T-cell (primary cell): ENCODE results near the gene ACIN1. TPM values are rescaled to one million over a fixed set of nuclear protein-coding genes. Genes with fewer than 3 reads are reported as not detected.
"Not testable (repeated sequence)": the region's sequence is repeated elsewhere in the genome, so short reads cannot be mapped to it uniquely, and the experiment has no call there.

Source experiments
- ATAC-seq, 4 experiments: fragments of 200-7000 bp in 3 of 4; fragments of 150-1000 bp in 1 of 4; cut with Tn5 transposase; replicated peaks in 1 of 4; 1 replicate in 3 of 4; 2 replicates in 1 of 4; pipeline ENCODE4 v1.10.0; 2021; ENCODE audit warnings: moderate library complexity in 3 of 4, mild to moderate bottlenecking in 2 of 4, moderate number of reproducible peaks in 1 of 4
- CTCF ChIA-PET, 2 donors: fragments of 300-600 bp; sonication (Branson Sonifier 250); formaldehyde crosslinking; loops; one replicate each; lab custom pipeline; 2022; ENCODE audit warnings: antibody characterized with exemption in 2 of 2; lab: Charles Lee
- POLR2A ChIA-PET, 2 donors: fragments of 300-600 bp; sonication (Branson Sonifier 250); formaldehyde crosslinking; loops; one replicate each; lab custom pipeline; 2022; ENCODE audit warnings: antibody characterized with exemption in 2 of 2; lab: Charles Lee
- DNase-seq, 35 experiments: peaks; one replicate each; pipeline versions ENCODE4 v3.0.0 to v3.0.0-alpha.2; 2013 to 2023
- H3K27ac ChIP-seq: one replicate; pipeline ENCODE4 v1.5.1; 2013; ENCODE audit warnings: low read length
- H3K27me3 ChIP-seq, 2 experiments: replicated peaks in 1 of 2; 1 replicate in 1 of 2; 2 replicates in 1 of 2; pipeline versions ENCODE4 v1.6.1 to v1.7.0; 2013; ENCODE audit warnings: low read length in 1 of 2, mixed read lengths in 1 of 2; ENCODE audit not compliant: control insufficient read depth in 2 of 2, insufficient read depth in 2 of 2; ENCODE audit errors: extremely low read depth in 1 of 2
- H3K36me3 ChIP-seq, 2 donors: 1 replicate in 1 of 2; 2 replicates in 1 of 2; pipeline versions ENCODE4 v1.6.1 to v1.7.0; 2013; ENCODE audit warnings: low read length in 1 of 2; ENCODE audit not compliant: control insufficient read depth in 2 of 2, insufficient read depth in 1 of 2; ENCODE audit errors: extremely low read depth in 1 of 2
- H3K4me1 ChIP-seq, 2 experiments: 1 replicate in 1 of 2; 2 replicates in 1 of 2; pipeline versions ENCODE4 v1.6.1 to v1.7.0; 2013; ENCODE audit warnings: low read length in 2 of 2, mixed read lengths in 1 of 2; ENCODE audit not compliant: insufficient read depth in 2 of 2, control insufficient read depth in 1 of 2; ENCODE audit errors: extremely low read depth in 1 of 2
- H3K4me3 ChIP-seq, 2 donors: 1 replicate in 1 of 2; 2 replicates in 1 of 2; pipeline versions ENCODE4 v1.5.1 to v1.7.0; 2013; ENCODE audit warnings: mild to moderate bottlenecking in 2 of 2, low read length in 1 of 2, moderate library complexity in 1 of 2; ENCODE audit not compliant: control insufficient read depth in 1 of 2; ENCODE audit errors: extremely low read depth in 1 of 2
- H3K9me3 ChIP-seq: 2 replicates; pipeline ENCODE4 v1.7.0; 2013
- H3K27ac Mint-ChIP-seq, 2 donors: one replicate each; pipeline ENCODE4 v1.8.0; 2020 to 2021; ENCODE audit warnings: mild to moderate bottlenecking in 2 of 2, mixed read lengths in 2 of 2
- H3K27me3 Mint-ChIP-seq, 2 donors: one replicate each; pipeline ENCODE4 v1.8.0; 2021 to 2022; ENCODE audit warnings: mixed read lengths in 2 of 2
- H3K36me3 Mint-ChIP-seq: one replicate; pipeline ENCODE4 v1.8.0; 2021; ENCODE audit warnings: mixed read lengths
- H3K4me1 Mint-ChIP-seq, 3 donors: one replicate each; pipeline ENCODE4 v1.8.0; 2020 to 2022; ENCODE audit warnings: mixed read lengths in 3 of 3, mild to moderate bottlenecking in 1 of 3
- H3K4me3 Mint-ChIP-seq, 3 donors: one replicate each; pipeline ENCODE4 v1.8.0; 2020 to 2022; ENCODE audit warnings: mild to moderate bottlenecking in 3 of 3, mixed read lengths in 3 of 3, moderate library complexity in 3 of 3
- H3K9me3 Mint-ChIP-seq, 3 donors: one replicate each; pipeline ENCODE4 v1.8.0; 2020 to 2022; ENCODE audit warnings: mixed read lengths in 3 of 3
- WGBS: methylation state at CpG from one replicate; pipeline ENCODE4 v1.1.5; 2013; ENCODE audit warnings: missing lambda C conversion rate; ENCODE audit not compliant: insufficient coverage; 5-methylcytosine and 5-hydroxymethylcytosine counted together
- total RNA-seq, 35 experiments: library from RNA in 6 of 35; stranded (reverse) in 6 of 35; fragments of 120-200 nt in 1 of 35; gene quantifications; one replicate each; pipeline versions ENCODE4 v1.2.1 to v1.2.4 and lab custom pipeline; 2013 to 2026

Gene ACIN1
- total RNA-seq, 5 donors from 2014 or later (not counting 1 experiment from before 2014, with no cell fraction given) = 277 to 326 (median 290) TPM

DNA sequence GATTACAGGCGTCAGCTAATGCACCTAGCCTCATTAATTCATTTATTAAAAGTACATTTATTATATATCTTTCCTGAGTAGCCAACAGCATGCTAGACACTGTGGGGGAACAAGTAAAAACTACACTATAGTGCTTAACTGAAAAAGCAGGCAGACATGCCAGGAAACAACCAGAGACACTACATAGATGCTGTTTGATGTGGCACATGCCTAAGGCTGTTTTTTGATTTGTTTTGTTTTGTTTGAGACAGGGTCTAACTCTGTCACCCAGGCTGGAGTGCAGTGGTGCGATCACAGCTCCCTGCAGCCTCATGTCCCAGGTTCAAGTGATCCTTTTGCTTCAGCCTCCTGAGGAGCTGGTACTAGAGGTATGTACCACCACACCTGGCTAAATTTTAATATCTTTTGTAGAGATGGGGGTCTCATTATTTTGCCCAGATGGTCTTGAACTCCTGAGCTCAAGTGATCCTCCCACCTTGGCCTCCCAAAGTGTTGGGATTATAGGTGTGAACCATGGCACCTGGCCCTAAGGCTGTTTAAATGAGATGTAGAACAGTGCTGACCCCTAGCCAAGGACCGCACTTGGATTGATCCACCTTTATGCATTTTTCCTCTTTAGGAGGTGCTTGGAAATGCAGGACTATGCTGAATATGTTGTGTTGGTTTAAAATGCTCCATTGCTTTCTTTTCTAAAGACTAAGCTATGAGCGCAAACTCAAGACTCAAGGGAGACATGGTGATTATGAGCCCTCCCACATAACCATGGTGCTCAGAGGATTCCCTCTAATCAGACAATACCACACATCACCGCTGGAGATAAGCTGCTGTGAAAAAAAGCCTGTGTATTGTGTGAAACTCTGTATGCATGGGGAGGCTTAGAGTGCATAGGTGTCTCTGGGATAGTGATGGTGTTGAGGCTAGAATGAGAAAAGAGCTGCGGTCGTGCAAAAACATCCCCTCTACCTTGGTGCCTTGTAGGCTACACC lies 74.5 kb downstream of the ACIN1 start:
- ChIA-PET CTCF (interaction anchor here (0.6 to 3.0 kb wide), 9 partner anchors 13 to 449 kb away, joined by 3 to 11 read pairs (median 5); no protein-coding TSS in a partner anchor), POLR2A (interaction anchor here in 1 of 2 donors (0.6 to 0.7 kb wide), 2 partner anchors 10 to 254 kb away, joined by 3 to 4 read pairs; partner anchors contain the start of gene OXA1L)
- Histone ChIP-seq H3K9me3 (no peaks in the 10 kb centered on the region), H3K27ac (no peak overlapping the region), H3K4me3 (peak overlapping the region in 1 of 2 donors; percentile 2), H3K4me1 (peaks cover 28 to 38% of the 10 kb centered on the region in 2 experiments), H3K36me3 (peaks cover 0 to 6% of the 10 kb centered on the region in 2 donors), H3K27me3 (no peaks in the 10 kb centered on the region)
- peak overlapping the region; percentile 83 to 95 for H3K27ac Mint-ChIP-seq
- no peaks in the 10 kb centered on the region for H3K27me3 Mint-ChIP-seq
- H3K4me3 Mint-ChIP-seq = peak overlapping the region; percentile 71 to 76 (median 71)
- DNase-seq (peak in 4 of 35 experiments; percentile 11 to 45 (median 31)), ATAC-seq (peak; percentile 67 to 85 (median 68))
- H3K36me3 Mint-ChIP-seq = peaks cover 9% of the 10 kb centered on the region
- 40% methylated on average over 2 of the region's 7 CpGs for WGBS
- H3K4me1 Mint-ChIP-seq = peaks cover 43 to 55% (median 45%) of the 10 kb centered on the region in 3 donors
- H3K9me3 Mint-ChIP-seq = no peaks in the 10 kb centered on the region

DNA sequence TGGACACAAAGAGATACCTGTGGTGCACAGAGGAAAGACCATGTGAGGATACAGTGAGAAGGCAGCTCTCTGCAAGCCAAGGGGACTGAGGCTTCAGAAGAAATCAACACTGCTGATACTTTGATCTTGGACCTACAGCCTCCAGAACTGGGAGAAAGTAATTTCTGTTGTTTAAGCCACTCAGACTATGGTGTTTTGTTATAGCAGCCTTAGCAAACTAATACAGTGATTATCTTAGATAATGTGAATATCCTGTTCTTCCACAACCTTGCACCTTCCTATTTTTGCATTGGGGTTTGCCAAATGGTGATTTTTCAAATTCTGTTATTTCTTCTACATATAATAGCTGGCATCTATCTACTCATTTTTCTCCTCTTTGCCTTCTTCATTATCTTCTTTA lies 76.8 kb downstream of the ACIN1 start:
- Mint-ChIP-seq H3K4me1 (peaks cover 25 to 34% (median 29%) of the 10 kb centered on the region in 3 donors), H3K4me3 (no peak overlapping the region), H3K27me3 (no peaks in the 10 kb centered on the region), H3K27ac (no peak overlapping the region), H3K36me3 (no peaks in the 10 kb centered on the region), H3K9me3 (no peaks in the 10 kb centered on the region)
- DNase-seq (no peak), ATAC-seq (no peak)
- no peak overlapping the region for H3K27ac ChIP-seq
- H3K4me3 ChIP-seq = no peak overlapping the region
- no peaks in the 10 kb centered on the region for H3K36me3 ChIP-seq
- no peaks in the 10 kb centered on the region for H3K9me3 ChIP-seq
- H3K4me1 ChIP-seq = peaks cover 9 to 26% of the 10 kb centered on the region in 2 experiments
- CTCF ChIA-PET = no interaction called here
- POLR2A ChIA-PET = no interaction called here
- no peaks in the 10 kb centered on the region for H3K27me3 ChIP-seq

DNA sequence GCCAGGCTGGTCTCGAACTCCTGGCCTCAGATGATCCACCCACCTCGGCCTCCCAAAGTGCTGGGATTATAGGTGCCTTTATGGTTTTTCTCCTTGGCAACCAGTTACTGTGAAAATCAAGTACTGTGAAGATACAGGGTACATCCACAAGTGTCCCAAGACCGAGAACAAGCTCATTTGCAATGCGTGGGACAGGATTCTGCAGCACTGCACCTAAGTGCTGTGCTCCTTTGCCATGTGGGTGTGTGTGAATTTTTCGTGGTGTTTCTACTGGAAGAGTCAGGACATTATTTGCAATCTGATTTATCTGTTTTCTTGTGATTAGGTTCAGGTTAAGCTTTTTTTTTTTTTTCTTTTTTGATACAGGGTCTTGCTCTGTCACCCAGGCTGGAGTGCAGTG lies 77.8 kb downstream of the ACIN1 start:
- ATAC-seq (no peak), DNase-seq (no peak)
- no peaks in the 10 kb centered on the region for H3K9me3 ChIP-seq
- H3K4me3 ChIP-seq = no peak overlapping the region
- CTCF ChIA-PET = interaction anchor here (0.6 to 1.7 kb wide), 2 partner anchors 10 to 87 kb away, joined by 3 to 6 read pairs; no protein-coding TSS in a partner anchor
- H3K4me1 Mint-ChIP-seq = peaks cover 18 to 25% (median 22%) of the 10 kb centered on the region in 3 donors
- H3K27me3 ChIP-seq = no peaks in the 10 kb centered on the region
- POLR2A ChIA-PET = interaction anchor here (0.5 to 0.6 kb wide), 2 partner anchors 463 to 621 kb away, joined by 3 to 4 read pairs; no protein-coding TSS in a partner anchor
- H3K36me3 Mint-ChIP-seq = no peaks in the 10 kb centered on the region
- no peaks in the 10 kb centered on the region for H3K36me3 ChIP-seq
- no peak overlapping the region for H3K27ac Mint-ChIP-seq
- H3K4me3 Mint-ChIP-seq = no peak overlapping the region
- WGBS = 77% methylated on average over 5 of the region's 5 CpGs
- no peaks in the 10 kb centered on the region for H3K9me3 Mint-ChIP-seq
- no peak overlapping the region for H3K27ac ChIP-seq
- H3K4me1 ChIP-seq = peaks cover 6 to 16% of the 10 kb centered on the region in 2 experiments
- H3K27me3 Mint-ChIP-seq = no peaks in the 10 kb centered on the region

DNA sequence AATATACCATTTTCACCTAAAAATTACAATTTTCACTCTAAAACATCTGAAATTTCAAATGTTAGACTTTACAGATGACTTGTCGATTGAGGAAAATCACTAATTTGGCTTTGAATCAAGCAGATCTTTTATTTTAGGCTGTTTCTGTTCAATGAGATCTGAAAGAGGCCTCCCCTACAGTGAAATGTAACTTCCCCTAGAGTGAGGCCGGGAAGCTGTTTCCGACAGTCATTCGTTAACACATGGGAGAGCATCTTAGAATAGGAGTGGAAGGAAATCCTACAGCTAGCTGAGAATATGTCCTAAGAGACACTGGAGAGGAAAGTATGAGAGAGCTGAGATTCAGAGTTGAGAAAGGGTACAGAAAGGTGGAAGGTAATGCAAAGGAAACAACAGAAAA lies 79.3 kb downstream of the ACIN1 start:
- no peaks in the 10 kb centered on the region for H3K36me3 Mint-ChIP-seq
- Histone ChIP-seq H3K36me3 (no peaks in the 10 kb centered on the region), H3K4me1 (peaks cover 7 to 8% of the 10 kb centered on the region in 2 experiments), H3K4me3 (no peak overlapping the region), H3K27me3 (no peaks in the 10 kb centered on the region), H3K27ac (no peak overlapping the region), H3K9me3 (no peaks in the 10 kb centered on the region)
- DNase-seq (no peak), ATAC-seq (peak in 1 of 4 experiments; percentile 46)
- 100% methylated on average over 2 of the region's 4 CpGs for WGBS
- H3K4me3 Mint-ChIP-seq = peak overlapping the region; percentile 11 to 53 (median 50)
- ChIA-PET CTCF (interaction anchor here (0.5 to 1.7 kb wide), 4 partner anchors 9 to 1200 kb away, joined by 3 to 7 read pairs (median 4); no protein-coding TSS in a partner anchor), POLR2A (no interaction called here)
- H3K27ac Mint-ChIP-seq = peak overlapping the region; percentile 69 to 93
- no peaks in the 10 kb centered on the region for H3K9me3 Mint-ChIP-seq
- H3K27me3 Mint-ChIP-seq = no peaks in the 10 kb centered on the region
- H3K4me1 Mint-ChIP-seq = peaks cover 9 to 14% (median 10%) of the 10 kb centered on the region in 3 donors

DNA sequence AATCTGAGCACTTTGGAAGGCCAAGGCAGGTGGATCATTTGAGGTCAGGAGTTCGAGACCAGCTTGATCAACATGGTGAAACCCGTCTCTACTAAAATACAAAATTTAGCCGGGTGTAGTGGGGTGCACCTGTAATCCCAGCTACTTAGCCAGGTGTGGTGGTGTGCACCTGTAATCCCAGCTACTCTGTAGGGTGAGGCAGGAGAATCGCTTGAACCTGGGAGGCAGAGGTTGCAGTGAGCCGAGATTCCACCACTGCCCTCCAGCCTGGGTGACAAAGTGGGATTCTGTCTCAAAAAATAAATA lies 81.2 kb downstream of the ACIN1 start:
- DNase-seq, H3K27me3 Mint-ChIP-seq, H3K27ac ChIP-seq, CTCF ChIA-PET, H3K9me3 Mint-ChIP-seq, H3K27me3 ChIP-seq, H3K27ac Mint-ChIP-seq, H3K36me3 Mint-ChIP-seq, ATAC-seq, H3K9me3 ChIP-seq, H3K36me3 ChIP-seq, H3K4me3 Mint-ChIP-seq, H3K4me3 ChIP-seq: not testable (repeated sequence)
- POLR2A ChIA-PET = interaction anchor here (0.6 kb wide), 2 partner anchors 51 to 125 kb away, joined by 3 to 8 read pairs; no protein-coding TSS in a partner anchor
- WGBS = 80% methylated on average over 1 of the region's 5 CpGs
- H3K4me1 Mint-ChIP-seq = peaks cover 16 to 24% (median 21%) of the 10 kb centered on the region in 3 donors
- peaks cover 8 to 14% of the 10 kb centered on the region in 2 experiments for H3K4me1 ChIP-seq

DNA sequence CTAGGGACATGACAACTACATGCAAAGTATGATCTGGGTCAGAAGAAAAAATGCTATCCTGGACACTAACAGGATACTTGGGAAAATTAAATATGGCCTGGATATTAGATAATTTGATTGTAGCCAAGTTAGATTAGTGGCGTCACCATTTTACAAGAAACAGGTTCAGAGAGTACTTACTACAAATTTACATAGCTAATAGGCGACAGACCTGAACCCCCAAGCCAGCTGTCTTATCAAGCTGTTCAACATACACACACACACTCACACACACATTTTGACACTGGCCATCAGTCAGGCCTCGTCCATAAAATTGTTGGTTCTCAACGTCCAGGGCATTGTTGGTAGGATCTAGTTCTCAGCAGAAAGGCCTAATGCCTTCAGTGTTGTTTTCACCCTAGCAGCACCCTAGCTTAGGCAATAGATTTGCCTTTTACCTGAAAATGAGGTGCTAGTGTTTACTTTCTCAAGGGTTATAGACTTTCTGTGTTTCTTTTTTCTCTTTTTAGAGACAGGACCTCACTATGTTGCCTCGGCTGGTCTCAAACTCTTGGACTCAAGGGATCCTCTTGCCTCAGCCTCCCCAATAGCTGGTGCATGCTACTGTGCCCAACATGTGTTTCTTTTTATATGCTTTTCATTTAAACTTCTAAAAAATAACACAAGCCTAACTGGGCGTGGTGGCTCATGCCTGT lies 81.7 kb downstream of the ACIN1 start:
- no peaks in the 10 kb centered on the region for H3K36me3 Mint-ChIP-seq
- POLR2A ChIA-PET = interaction anchor here (0.6 kb wide), 2 partner anchors 52 to 124 kb away, joined by 3 to 8 read pairs; no protein-coding TSS in a partner anchor
- no peaks in the 10 kb centered on the region for H3K27me3 Mint-ChIP-seq
- peaks cover 21 to 29% (median 25%) of the 10 kb centered on the region in 3 donors for H3K4me1 Mint-ChIP-seq
- Histone ChIP-seq H3K27ac (no peak overlapping the region), H3K4me1 (peaks cover 8 to 19% of the 10 kb centered on the region in 2 experiments), H3K27me3 (no peaks in the 10 kb centered on the region), H3K36me3 (no peaks in the 10 kb centered on the region), H3K4me3 (no peak overlapping the region), H3K9me3 (no peaks in the 10 kb centered on the region)
- H3K9me3 Mint-ChIP-seq = no peaks in the 10 kb centered on the region
- peak overlapping the region; percentile 24 to 30 for H3K27ac Mint-ChIP-seq
- CTCF ChIA-PET = no interaction called here
- no peak for DNase-seq
- no peak overlapping the region for H3K4me3 Mint-ChIP-seq
- no peak for ATAC-seq
- WGBS = 100% methylated on average over 2 of the region's 6 CpGs
